GM19324 (cell line): ENCODE results near the gene TMEM200B.
"Not testable (repeated sequence)": the region's sequence is repeated elsewhere in the genome, so short reads cannot be mapped to it uniquely, and the experiment has no call there.

Experiments
- ATAC-seq: cut with Tn5 transposase; IDR thresholded peaks from one replicate; pipeline ENCODE4 v1.9.1; 2021; ENCODE audit warnings: mild to moderate bottlenecking, moderate library complexity; ENCODE audit not compliant: unreplicated experiment, low FRiP score

Gene TMEM200B

GRCh38 chr1:29123887-29124365, at the start of gene TMEM200B:
Gene TMEM200B, minus strand, starts transcription at chr1:29123903. Its CDS starts 2,075 bp downstream, at chr1:29121828.
- no peak for ATAC-seq

- ATAC-seq: no peak
Measured at GRCh38 chr1:29172415-29172939, 48.8 kb upstream of the TMEM200B start.

GRCh38 chr1:29171521-29171920, 47.8 kb upstream of the TMEM200B start:
- no peak for ATAC-seq

- ATAC-seq: no peak
Measured at GRCh38 chr1:29171089-29171488, 47.4 kb upstream of the TMEM200B start.

- no peak for ATAC-seq
Measured at GRCh38 chr1:29169976-29170375, 46.3 kb upstream of the TMEM200B start.

GRCh38 chr1:29167904-29168303, 44.2 kb upstream of the TMEM200B start:
- no peak for ATAC-seq

- no peak for ATAC-seq
Measured at GRCh38 chr1:29166291-29166878, 42.7 kb upstream of the TMEM200B start.

GRCh38 chr1:29164588-29164987, 40.9 kb upstream of the TMEM200B start:
- no peak for ATAC-seq

GRCh38 chr1:29162476-29163138, 38.9 kb upstream of the TMEM200B start:
- no peak for ATAC-seq

- no peak for ATAC-seq
Measured at GRCh38 chr1:29162025-29162424, 38.3 kb upstream of the TMEM200B start.

- ATAC-seq: no peak
Measured at GRCh38 chr1:29159773-29160172, 36.1 kb upstream of the TMEM200B start.

GRCh38 chr1:29157269-29157601, 33.5 kb upstream of the TMEM200B start:
- no peak for ATAC-seq

GRCh38 chr1:29156543-29157268, 33.0 kb upstream of the TMEM200B start:
- no peak for ATAC-seq

- no peak for ATAC-seq
Measured at GRCh38 chr1:29152046-29152805, 28.5 kb upstream of the TMEM200B start.

GRCh38 chr1:29150346-29150745, 26.6 kb upstream of the TMEM200B start:
- not testable (repeated sequence) for ATAC-seq

- ATAC-seq: no peak
Measured at GRCh38 chr1:29148656-29149491, 25.2 kb upstream of the TMEM200B start.

- no peak for ATAC-seq
Measured at GRCh38 chr1:29145739-29146437, 22.2 kb upstream of the TMEM200B start.

- ATAC-seq: no peak
Measured at GRCh38 chr1:29144178-29144577, 20.5 kb upstream of the TMEM200B start.

- ATAC-seq: no peak
Measured at GRCh38 chr1:29142714-29143113, 19.0 kb upstream of the TMEM200B start.
